K562 (cell line): ENCODE data around the gene TRMT112. TPM values are rescaled to one million over a fixed set of nuclear protein-coding genes. Genes with fewer than 3 reads are reported as not detected.

Experiments
- ASH1L ChIP-seq: fragments of 450-650 bp; IDR thresholded peaks from 2 replicates; pipeline ENCODE4 v1.6.1; 2018; ENCODE audit warnings: borderline replicate concordance, mild to moderate bottlenecking, low read depth; ENCODE audit not compliant: partially characterized antibody
- BCL6 ChIP-seq: fragments of 250-450 bp; sonication (Bioruptor Pico); IDR thresholded peaks from 2 replicates; pipeline ENCODE4 v1.4.0; 2020
- BCOR ChIP-seq: fragments of 450-650 bp; IDR thresholded peaks from 2 replicates; pipeline ENCODE4 v1.6.1; 2016
- BDP1 ChIP-seq: IDR thresholded peaks from 3 replicates; pipeline ENCODE4 v1.6.1; 2011; ENCODE audit not compliant: insufficient read length, insufficient read depth
- CBFA2T2 ChIP-seq: fragments of 450-650 bp; conservative IDR thresholded peaks from 2 replicates; pipeline ENCODE4 v1.6.1; 2017; ENCODE audit warnings: mild to moderate bottlenecking
- CXXC5 ChIP-seq: fragments of 250-450 bp; sonication (Bioruptor Pico); IDR thresholded peaks from 2 replicates; pipeline ENCODE4 v1.8.0; 2022; ENCODE audit warnings: inconsistent platforms, mild to moderate bottlenecking, moderate library complexity
- ERF ChIP-seq: fragments of 450-650 bp; formaldehyde crosslinking; IDR thresholded peaks from 2 replicates; pipeline ENCODE4 v1.4.0; 2020; ENCODE audit warnings: mild to moderate bottlenecking, mixed read lengths
- FOXK2 ChIP-seq, 2 experiments: fragments of 450-650 bp; IDR thresholded peaks in 1 of 2; conservative IDR thresholded peaks in 1 of 2; 2 replicates each; pipeline ENCODE4 v1.6.1; 2016; ENCODE audit warnings: low read depth in 2 of 2, mild to moderate bottlenecking in 1 of 2
- HNRNPL ChIP-seq: fragments of 200-400 bp; formaldehyde crosslinking; IDR thresholded peaks from 2 replicates; pipeline ENCODE4 v1.6.1; 2017; ENCODE audit warnings: low read depth, mild to moderate bottlenecking, low read length
- JUND ChIP-seq, 2 experiments: IDR thresholded peaks; 2 replicates in 1 of 2; 3 replicates in 1 of 2; pipeline ENCODE4 v1.6.1; 2011; ENCODE audit warnings: borderline replicate concordance in 2 of 2, low read depth in 2 of 2, low read length in 2 of 2, improper control_type of control experiment in 1 of 2, missing biosample characterization in 1 of 2, missing genetic modification characterization in 1 of 2, missing genetic modification reagents in 1 of 2
- LARP7 ChIP-seq: fragments of 450-650 bp; IDR thresholded peaks from 2 replicates; pipeline ENCODE4 v1.6.1; 2016
- MEF2A ChIP-seq: IDR thresholded peaks from 2 replicates; pipeline ENCODE4 v1.6.1; 2011; ENCODE audit warnings: low read depth, mild to moderate bottlenecking, low read length, moderate library complexity; ENCODE audit not compliant: control insufficient read depth
- NFATC3 ChIP-seq: fragments of 450-650 bp; IDR thresholded peaks from 2 replicates; pipeline ENCODE4 v1.6.1; 2017; ENCODE audit warnings: mild to moderate bottlenecking
- NFIC ChIP-seq: fragments of 450-650 bp; IDR thresholded peaks from 2 replicates; pipeline ENCODE4 v1.6.1; 2017; ENCODE audit warnings: mild to moderate bottlenecking, inconsistent platforms
- RCOR1 ChIP-seq, 2 experiments: IDR thresholded peaks; 2 replicates each; pipeline ENCODE4 v1.6.1; 2012; ENCODE audit warnings: low read depth in 2 of 2, low read length in 2 of 2, borderline replicate concordance in 1 of 2, improper control_type of control experiment in 1 of 2
- SMARCB1 ChIP-seq: IDR thresholded peaks from 2 replicates; pipeline ENCODE4 v1.6.1; 2011; ENCODE audit warnings: improper control_type of control experiment, low read depth; ENCODE audit not compliant: insufficient read length
- SMC3 ChIP-seq: conservative IDR thresholded peaks from 2 replicates; pipeline ENCODE4 v1.6.1; 2011; ENCODE audit warnings: low read depth, low read length, improper control_type of control experiment; ENCODE audit not compliant: insufficient read depth
- SOX6 ChIP-seq: fragments of 450-650 bp; IDR thresholded peaks from 2 replicates; pipeline ENCODE4 v1.6.1; 2014; ENCODE audit warnings: mild to moderate bottlenecking
- SRF ChIP-seq, 2 experiments: fragments of 250-450, 450-650 bp in 1 of 2; sonication (Bioruptor Pico) in 1 of 2; sonication (generic) in 1 of 2; formaldehyde crosslinking; IDR thresholded peaks; 2 replicates each; pipeline versions ENCODE4 v1.5.0 to v1.5.1; 2020 to 2022; ENCODE audit warnings: mild to moderate bottlenecking in 1 of 2, missing genetic modification reagents in 1 of 2
- TEAD1 ChIP-seq, 2 experiments: fragments of 450-650 bp in 1 of 2; sonication (generic) in 1 of 2; formaldehyde crosslinking; IDR thresholded peaks; 2 replicates each; pipeline versions ENCODE4 v1.4.0 to v1.8.0; 2020 to 2022; ENCODE audit warnings: mild to moderate bottlenecking in 2 of 2, missing genetic modification reagents in 1 of 2
- XRCC3 ChIP-seq: fragments of 450-650 bp; IDR thresholded peaks from 2 replicates; pipeline ENCODE4 v1.6.1; 2017; ENCODE audit warnings: mild to moderate bottlenecking, moderate library complexity
- YY1 ChIP-seq, 3 experiments: IDR thresholded peaks; 2 replicates each; pipeline ENCODE4 v1.6.1; 2011; ENCODE audit warnings: low read length in 2 of 3, mild to moderate bottlenecking in 2 of 3, moderate library complexity in 2 of 3, borderline replicate concordance in 1 of 3, control low read depth in 1 of 3, low read depth in 1 of 3; ENCODE audit not compliant: insufficient read depth in 3 of 3, insufficient replicate concordance in 2 of 3, control insufficient read depth in 1 of 3, insufficient read length in 1 of 3; ENCODE audit errors: extremely low read depth in 1 of 3
- ZBTB8A ChIP-seq: fragments of 450-650 bp; IDR thresholded peaks from 2 replicates; pipeline ENCODE4 v1.6.1; 2018; ENCODE audit warnings: mild to moderate bottlenecking, moderate library complexity; ENCODE audit not compliant: partially characterized antibody
- ZKSCAN1 ChIP-seq: fragments of 150-350 bp; IDR thresholded peaks from 2 replicates; pipeline ENCODE4 v1.6.1; 2016; ENCODE audit warnings: low read depth, low read length
- ZNF175 ChIP-seq: fragments of 200-800 bp; sonication (Bioruptor generic); IDR thresholded peaks from 2 replicates; pipeline ENCODE4 v1.6.1; 2016; ENCODE audit warnings: low read depth, mild to moderate bottlenecking, missing genetic modification characterization, missing compliant biosample characterization
- ZNF239 ChIP-seq: fragments of 250-450 bp; sonication (Bioruptor Pico); IDR thresholded peaks from 2 replicates; pipeline ENCODE4 v1.4.0; 2020; ENCODE audit warnings: mild to moderate bottlenecking
- ZNF324 ChIP-seq: fragments of 250-450 bp; sonication (Bioruptor Pico); IDR thresholded peaks from 2 replicates; pipeline ENCODE4 v1.4.0; 2020; ENCODE audit warnings: mild to moderate bottlenecking
- ZNF408 ChIP-seq: fragments of 250-450 bp; sonication (Bioruptor Pico); IDR thresholded peaks from 2 replicates; pipeline ENCODE4 v1.4.0; 2020; ENCODE audit warnings: low read depth, mild to moderate bottlenecking, moderate library complexity
- polyA plus RNA-seq, 8 experiments: library from polyadenylated mRNA; depleted of rRNA in 4 of 8; stranded (reverse) in 5 of 8; unstranded in 3 of 8; fragments of >200 nt; fragmentation: Nextera tagmentation in 2 of 8; fragmentation: Illumina TruSeq in 1 of 8; extraction: Ambion mirVana in 2 of 8; extraction: Trizol in 1 of 8; gene quantifications; 2 replicates each; pipeline versions ENCODE4 v1.2.1 to v1.2.3, GENCODE V29; 2011 to 2014; ENCODE audit warnings: inconsistent platforms in 1 of 8, missing spikeins in 1 of 8
- total RNA-seq, 7 experiments: library from RNA; depleted of rRNA in 6 of 7; stranded (reverse); fragments of >200 nt in 6 of 7; fragmentation: Illumina TruSeq in 2 of 7; extraction: Trizol in 2 of 7; gene quantifications; 2 replicates each; pipeline versions ENCODE4 v1.2.1 to v1.2.3, GENCODE V29; 2011 to 2021; ENCODE audit warnings: low replicate concordance in 1 of 7
- TF ChIP-seq, protein P1 (sequence below): fragments of 250-450 bp; sonication (Bioruptor Pico); IDR thresholded peaks from 2 replicates; pipeline ENCODE4 v1.8.0; 2021; ENCODE audit warnings: mild to moderate bottlenecking, moderate library complexity

Gene TRMT112
- total and polyA plus RNA-seq, 9 of the 15 experiments (the other 6 are each of a cell fraction or from before 2014, with no cell fraction given): 162 to 444 (median 300) TPM

DNA sequence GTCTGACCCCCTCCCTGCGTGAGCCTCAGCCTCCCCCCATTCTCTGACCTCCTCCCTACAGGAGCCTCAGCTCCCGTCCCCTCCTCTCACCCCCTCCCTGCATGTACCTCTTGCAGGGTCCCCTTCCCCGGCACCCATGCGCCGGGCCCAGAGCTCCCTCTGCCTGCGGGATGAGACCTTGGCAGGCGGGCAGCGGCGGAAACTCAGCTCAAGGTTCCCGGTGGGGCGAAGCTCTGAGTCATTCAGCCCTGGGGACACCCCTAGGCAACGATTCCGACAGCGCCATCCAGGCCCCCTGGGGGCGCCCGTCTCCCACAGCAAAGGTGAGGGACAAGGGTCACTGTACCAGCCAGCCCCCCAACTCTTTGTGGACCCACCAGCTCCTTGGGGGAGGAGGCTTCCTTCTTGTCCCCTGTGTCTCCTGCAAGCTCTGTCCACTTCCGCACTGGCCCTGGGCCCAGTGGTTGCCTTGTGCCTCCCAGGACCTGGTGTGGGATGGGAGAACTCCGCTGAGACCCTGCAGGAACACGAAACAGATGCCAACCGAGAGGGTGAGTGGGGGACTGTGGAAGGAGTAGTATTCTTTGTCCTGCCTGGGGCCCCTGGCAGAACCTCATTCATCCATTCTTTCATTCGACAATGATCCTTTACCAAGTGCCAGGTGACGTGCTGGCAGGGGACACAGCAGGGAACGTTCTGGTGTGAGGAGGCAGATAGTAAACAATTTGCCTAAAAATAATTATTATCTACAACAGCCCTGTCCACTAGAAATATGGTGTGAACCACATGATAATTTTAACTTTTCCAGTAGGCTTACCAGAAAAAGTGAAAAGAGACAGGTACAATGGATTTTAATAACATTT is 38.0 kb upstream of the TRMT112 start (continued):
- TF ChIP-seq NFATC3: no peak
- TF ChIP-seq ZBTB8A: no peak
- TF ChIP-seq FOXK2 (conservative IDR thresholded peaks at IDR 0.05 in 1 of 2, IDR thresholded peaks at IDR 0.05 in 1 of 2; ENCODE audit: low read depth in 2 of 2): peak; percentile 13 to 48; a peak in 1 of 4 replicates
- TF ChIP-seq YY1 (IDR thresholded peaks at IDR 0.05; ENCODE audit: borderline replicate concordance in 1 of 3, control insufficient read depth in 1 of 3, extremely low read depth in 1 of 3, insufficient read depth in 3 of 3, insufficient read length in 1 of 3, insufficient replicate concordance in 2 of 3, low read depth in 1 of 3, low read length in 2 of 3): peak in 2 of 3 experiments; percentile 46 to 50
- TF ChIP-seq ZNF239: no peak
- TF ChIP-seq NFIC: peak; percentile 78
- TF ChIP-seq ASH1L: no peak
- no peak for TF ChIP-seq SMARCB1
- TF ChIP-seq ERF (CRISPR knock-in tag): peak; percentile 79; the same call in 1 of the 2 replicates
- peak; percentile 67 for TF ChIP-seq CXXC5
- TF ChIP-seq BCL6 (CRISPR knock-in tag): no peak
- TF ChIP-seq XRCC3: no peak
- TF ChIP-seq RCOR1 (IDR thresholded peaks at IDR 0.05; ENCODE audit: borderline replicate concordance in 1 of 2, low read depth in 2 of 2, low read length in 2 of 2): peak in 1 of 2 experiments; percentile 57; a peak in 1 of 4 replicates
- peak; percentile 38; the same call in 1 of the 2 replicates for TF ChIP-seq BCOR
- TF ChIP-seq BDP1: no peak
- peak; percentile 86; the same call in 1 of the 2 replicates for TF ChIP-seq ZKSCAN1
- TF ChIP-seq, protein P1, sequence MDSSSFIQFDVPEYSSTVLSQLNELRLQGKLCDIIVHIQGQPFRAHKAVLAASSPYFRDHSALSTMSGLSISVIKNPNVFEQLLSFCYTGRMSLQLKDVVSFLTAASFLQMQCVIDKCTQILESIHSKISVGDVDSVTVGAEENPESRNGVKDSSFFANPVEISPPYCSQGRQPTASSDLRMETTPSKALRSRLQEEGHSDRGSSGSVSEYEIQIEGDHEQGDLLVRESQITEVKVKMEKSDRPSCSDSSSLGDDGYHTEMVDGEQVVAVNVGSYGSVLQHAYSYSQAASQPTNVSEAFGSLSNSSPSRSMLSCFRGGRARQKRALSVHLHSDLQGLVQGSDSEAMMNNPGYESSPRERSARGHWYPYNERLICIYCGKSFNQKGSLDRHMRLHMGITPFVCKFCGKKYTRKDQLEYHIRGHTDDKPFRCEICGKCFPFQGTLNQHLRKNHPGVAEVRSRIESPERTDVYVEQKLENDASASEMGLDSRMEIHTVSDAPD (CRISPR knock-in tag): no peak
- TF ChIP-seq SRF (CRISPR knock-in tag; IDR thresholded peaks at IDR 0.05): no peak
- TF ChIP-seq TEAD1 (CRISPR knock-in tag; IDR thresholded peaks at IDR 0.05): no peak
- TF ChIP-seq MEF2A: no peak
- peak; percentile 54; the same call in 1 of the 2 replicates for TF ChIP-seq SOX6
- TF ChIP-seq ZNF408 (CRISPR knock-in tag): no peak
- TF ChIP-seq LARP7: no peak
- no peak for TF ChIP-seq CBFA2T2
- no peak for TF ChIP-seq HNRNPL
- peak; percentile 95 for TF ChIP-seq JUND (IDR thresholded peaks at IDR 0.05; ENCODE audit: borderline replicate concordance, low read depth, low read length)
- peak; percentile 94 for TF ChIP-seq JUND (tag; IDR thresholded peaks at IDR 0.05; ENCODE audit: borderline replicate concordance, low read depth, low read length)
- peak; percentile 79 for TF ChIP-seq SMC3
- TF ChIP-seq ZNF324 (CRISPR knock-in tag): no peak
- TF ChIP-seq ZNF175 (CRISPR knock-in tag): peak; percentile 55; the same call in 1 of the 2 replicates
